Measurements from ENCODE around the gene CHD3. TPM values are rescaled to one million over a fixed set of nuclear protein-coding genes. Genes with fewer than 3 reads are reported as not detected.

The CHD3 gene
- total RNA-seq, 1 donor from 2014 or later, result 30.3 TPM

DNA sequence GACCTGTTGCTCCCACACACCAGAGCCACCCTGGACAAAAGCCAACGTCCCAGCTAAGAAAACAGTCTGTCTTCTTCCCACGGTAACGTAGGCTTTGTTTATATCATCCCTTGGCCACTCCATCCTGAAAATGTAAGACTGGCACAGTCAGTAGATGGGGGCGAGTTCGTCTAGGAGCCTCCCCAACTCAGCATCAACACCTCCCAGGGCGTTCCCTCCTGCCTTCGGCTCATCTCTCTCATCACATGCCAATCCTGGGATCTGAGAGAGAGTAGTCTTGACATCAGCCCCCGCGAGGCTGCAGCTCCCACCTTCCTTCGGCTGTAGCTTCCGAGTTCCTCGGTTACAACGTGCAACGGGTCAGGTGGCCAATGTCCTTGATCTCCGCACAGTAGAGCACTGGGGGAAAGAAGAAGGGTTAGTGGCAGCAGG lies 26.6 kb downstream of the CHD3 start:
- no peak for DNase-seq (ENCODE audit: low read depth)
- TF ChIP-seq, protein P1, sequence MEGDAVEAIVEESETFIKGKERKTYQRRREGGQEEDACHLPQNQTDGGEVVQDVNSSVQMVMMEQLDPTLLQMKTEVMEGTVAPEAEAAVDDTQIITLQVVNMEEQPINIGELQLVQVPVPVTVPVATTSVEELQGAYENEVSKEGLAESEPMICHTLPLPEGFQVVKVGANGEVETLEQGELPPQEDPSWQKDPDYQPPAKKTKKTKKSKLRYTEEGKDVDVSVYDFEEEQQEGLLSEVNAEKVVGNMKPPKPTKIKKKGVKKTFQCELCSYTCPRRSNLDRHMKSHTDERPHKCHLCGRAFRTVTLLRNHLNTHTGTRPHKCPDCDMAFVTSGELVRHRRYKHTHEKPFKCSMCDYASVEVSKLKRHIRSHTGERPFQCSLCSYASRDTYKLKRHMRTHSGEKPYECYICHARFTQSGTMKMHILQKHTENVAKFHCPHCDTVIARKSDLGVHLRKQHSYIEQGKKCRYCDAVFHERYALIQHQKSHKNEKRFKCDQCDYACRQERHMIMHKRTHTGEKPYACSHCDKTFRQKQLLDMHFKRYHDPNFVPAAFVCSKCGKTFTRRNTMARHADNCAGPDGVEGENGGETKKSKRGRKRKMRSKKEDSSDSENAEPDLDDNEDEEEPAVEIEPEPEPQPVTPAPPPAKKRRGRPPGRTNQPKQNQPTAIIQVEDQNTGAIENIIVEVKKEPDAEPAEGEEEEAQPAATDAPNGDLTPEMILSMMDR (conservative IDR thresholded peaks at IDR 0.05; ENCODE audit: low read depth, low read length), result no peak
- H3K4me3 ChIP-seq (ENCODE audit: low read depth, low read length), result peak overlapping the region; percentile 65

DNA sequence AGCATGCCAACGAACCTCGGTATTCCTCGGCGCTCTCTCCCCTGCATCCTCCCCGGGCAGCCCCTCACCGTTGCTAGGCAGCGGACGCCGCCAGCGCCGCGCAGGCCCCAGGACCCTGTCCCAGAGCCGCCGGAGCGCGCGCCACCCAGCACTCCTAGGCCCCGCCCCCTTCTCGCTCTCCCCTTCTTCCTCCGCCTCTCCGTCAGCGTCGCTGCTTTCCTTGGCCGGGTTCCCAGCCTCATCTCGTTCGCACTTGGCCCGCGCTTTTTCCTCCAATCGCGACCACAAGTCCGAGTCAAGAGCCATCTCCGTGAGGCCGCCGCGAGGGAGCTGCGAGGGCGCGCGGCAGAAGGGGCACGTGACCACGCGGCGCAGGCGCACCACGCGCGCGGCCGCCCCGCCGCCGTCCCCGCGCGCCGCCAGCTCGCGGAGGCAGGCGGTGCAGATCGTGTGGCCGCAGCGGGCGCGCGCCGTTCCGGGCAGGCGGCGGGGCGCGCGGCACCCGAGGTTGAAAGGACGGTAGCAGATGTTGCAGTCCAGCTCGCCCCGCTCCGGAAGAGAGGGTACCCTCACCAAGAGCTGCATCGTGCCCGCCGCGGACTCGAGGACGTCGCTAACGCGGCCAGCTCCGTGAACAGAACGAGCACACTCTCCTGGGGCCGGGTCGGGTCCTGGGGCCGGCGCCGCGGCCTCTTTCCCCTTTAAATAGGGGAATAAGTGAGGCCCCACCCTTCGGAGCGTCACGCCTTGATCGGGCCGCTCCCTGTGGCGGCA lies 27.2 kb downstream of the CHD3 start, which contains the start of gene RNF227:
Gene RNF227, minus strand, starts transcription at position 679 of the 774 bp plus-strand sequence. Its CDS starts 94 bp downstream, at position 585.
- no peak for DNase-seq (ENCODE audit: low read depth)
- peak within 1 kb of the TSS; percentile 65 for H3K4me3 ChIP-seq (ENCODE audit: low read depth, low read length)
- TF ChIP-seq, protein P1 (conservative IDR thresholded peaks at IDR 0.05; ENCODE audit: low read depth, low read length), result no peak

DNA sequence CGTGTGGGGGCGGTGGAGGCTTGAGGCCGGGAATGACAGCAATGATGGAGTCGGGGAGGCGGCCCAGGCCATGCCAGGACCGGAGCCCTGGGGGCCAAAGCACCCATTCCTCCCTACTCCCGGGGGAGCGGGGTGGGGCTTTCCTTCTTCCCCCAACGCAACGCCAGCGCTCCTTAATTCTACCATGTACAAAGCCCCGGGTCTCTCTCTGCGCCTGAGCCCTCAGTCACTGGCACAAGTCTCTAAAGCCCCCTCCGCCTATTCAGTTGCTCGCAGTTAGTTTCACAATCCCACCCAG lies 27.7 kb downstream of the CHD3 start:
- no peak for DNase-seq (ENCODE audit: low read depth)
- TF ChIP-seq, protein P1 (conservative IDR thresholded peaks at IDR 0.05; ENCODE audit: low read depth, low read length), result no peak
- peak overlapping the region; percentile 65 for H3K4me3 ChIP-seq (ENCODE audit: low read depth, low read length)

GRCh38 chr17:7916808-7917207 lies 28.2 kb downstream of the CHD3 start:
- TF ChIP-seq, protein P1 (conservative IDR thresholded peaks at IDR 0.05; ENCODE audit: low read depth, low read length), result no peak
- no peak overlapping the region for H3K4me3 ChIP-seq (ENCODE audit: low read depth, low read length)
- no peak for DNase-seq (ENCODE audit: low read depth)

DNA sequence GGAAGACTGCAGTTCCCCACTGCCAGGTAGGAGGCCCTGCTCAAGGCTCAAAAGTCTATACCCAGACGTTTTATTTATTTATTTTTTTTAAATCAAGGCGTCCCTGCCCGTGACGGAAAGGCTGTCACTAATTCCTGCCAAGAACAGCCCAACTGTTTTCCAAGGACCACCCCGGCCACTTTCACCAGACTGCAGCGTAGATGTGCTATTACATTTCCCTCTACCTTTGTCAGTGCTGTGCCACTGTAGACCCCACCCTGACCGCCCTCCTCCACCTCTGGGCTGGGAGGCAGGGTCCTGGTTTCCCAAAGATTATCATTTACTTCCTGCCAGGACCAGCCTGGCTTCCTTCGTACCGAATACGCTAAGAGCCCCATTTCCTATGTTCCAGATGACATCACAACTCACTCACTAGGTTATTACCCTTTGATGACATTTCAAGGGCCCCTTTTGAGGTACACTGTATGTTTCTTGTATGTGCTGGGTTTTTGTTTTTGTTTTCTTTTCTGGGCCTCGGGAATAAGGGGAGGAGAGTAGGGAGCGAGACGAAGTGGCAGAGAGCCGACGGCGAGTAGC lies 33.8 kb downstream of the CHD3 start:
- TF ChIP-seq, protein P1 (conservative IDR thresholded peaks at IDR 0.05; ENCODE audit: low read depth, low read length), result no peak

DNA sequence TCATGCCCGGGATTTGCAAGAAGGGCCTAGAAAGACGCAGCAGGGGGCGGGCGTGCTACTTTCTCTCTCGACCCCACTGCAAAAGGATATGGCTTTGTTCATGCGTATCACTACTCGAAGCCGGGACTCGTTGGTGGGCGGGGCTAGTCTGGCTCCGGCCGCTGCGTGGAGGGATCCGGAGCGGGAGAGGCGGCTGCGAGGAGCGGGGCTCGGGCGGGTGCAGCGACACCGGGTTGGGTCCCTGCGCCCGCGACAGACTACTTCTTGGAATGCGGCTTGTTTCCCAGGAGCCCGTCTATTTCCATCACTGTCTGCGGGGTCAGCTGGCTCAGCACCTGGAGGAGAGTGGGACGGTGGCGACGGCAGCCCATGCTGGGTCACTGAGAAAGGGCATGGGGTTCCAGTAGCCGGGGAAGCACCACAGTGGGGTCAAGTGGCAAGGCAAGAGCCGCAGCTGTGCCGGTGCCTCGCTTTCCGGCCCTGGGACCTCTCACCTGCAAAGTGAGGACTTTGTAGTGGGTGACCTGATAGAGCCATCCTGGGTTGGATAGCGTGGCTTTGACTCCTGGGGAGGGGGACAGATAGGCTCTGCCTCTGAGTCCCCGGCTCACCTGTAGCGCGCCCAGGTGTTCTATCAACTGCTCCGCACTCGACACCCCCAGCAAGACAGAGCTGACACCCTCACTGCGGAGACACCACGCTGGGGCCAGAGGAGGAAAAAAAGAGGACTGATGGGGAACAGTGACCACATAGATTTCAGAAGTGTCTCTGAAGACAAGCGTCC lies 34.4 kb downstream of the CHD3 start:
- DNase-seq (ENCODE audit: low read depth), result no peak
- TF ChIP-seq, protein P1 (conservative IDR thresholded peaks at IDR 0.05; ENCODE audit: low read depth, low read length), result no peak
- peak overlapping the region; percentile 48 for H3K4me3 ChIP-seq (ENCODE audit: low read depth, low read length)

More for the DNA sequence above, 33.8 kb downstream of the CHD3 start:
- DNase-seq (ENCODE audit: low read depth), result no peak
- H3K4me3 ChIP-seq (ENCODE audit: low read depth, low read length), result peak overlapping the region; percentile 48

All from epithelial cell of proximal tubule (primary cell).